PC-3 (cell line): ENCODE data around the gene ASPHD2. TPM values are rescaled to one million over a fixed set of nuclear protein-coding genes. Genes with fewer than 3 reads are reported as not detected.

Experiments
- ATAC-seq: fragments of 200-7000 bp; cut with Tn5 transposase; 2 replicates; pipeline ENCODE4 v1.9.1; 2020; ENCODE audit warnings: mild to moderate bottlenecking, moderate library complexity
- BruUV-seq: library from RNA; stranded (reverse); fragments of 400-500 nt; replicated peaks from 2 replicates; lab custom pipeline; 2021; lab: Mats Ljungman, UMichigan
- CTCF ChIA-PET: fragments of 300-600 bp; sonication (Branson Sonifier 250); formaldehyde crosslinking; loops from one replicate; lab custom pipeline; 2022; ENCODE audit warnings: antibody characterized with exemption; lab: Charles Lee
- POLR2A ChIA-PET: fragments of 300-600 bp; sonication (Branson Sonifier 250); formaldehyde crosslinking; loops from one replicate; lab custom pipeline; 2022; ENCODE audit warnings: antibody characterized with exemption; ENCODE audit not compliant: unreplicated experiment; lab: Charles Lee
- DNase-seq: peaks from one replicate; pipeline ENCODE4 v3.0.0-alpha.2; 2015
- H2AFZ ChIP-seq: fragments of 300-600 bp; sonication (generic); 2 replicates; pipeline ENCODE4 v1.6.0; 2016; ENCODE audit warnings: antibody characterized with exemption, low read length
- H3F3A ChIP-seq: fragments of 300-600 bp; sonication (generic); one replicate; pipeline ENCODE4 v1.6.0; 2017; ENCODE audit warnings: antibody characterized with exemption, low read length, control low read depth, mild to moderate bottlenecking; ENCODE audit not compliant: unreplicated experiment
- H3K27ac ChIP-seq: fragments of 300-600 bp; sonication (generic); 2 replicates; pipeline ENCODE4 v1.5.1; 2016; ENCODE audit warnings: mild to moderate bottlenecking, low read length
- H3K27me3 ChIP-seq: fragments of 300-600 bp; sonication (generic); 2 replicates; pipeline ENCODE4 v1.6.1; 2016; ENCODE audit warnings: low read length, mixed read lengths
- H3K36me3 ChIP-seq: fragments of 300-600 bp; sonication (generic); 2 replicates; pipeline ENCODE4 v1.6.1; 2016; ENCODE audit warnings: low read depth, mixed run types, low read length, mixed read lengths
- H3K4me1 ChIP-seq: fragments of 300-600 bp; sonication (generic); 2 replicates; pipeline ENCODE4 v1.5.1; 2016; ENCODE audit warnings: low read length; ENCODE audit not compliant: insufficient read depth
- H3K4me2 ChIP-seq: fragments of 300-600 bp; sonication (generic); 2 replicates; pipeline ENCODE4 v1.6.0; 2016; ENCODE audit warnings: low read length
- H3K4me3 ChIP-seq: fragments of 300-600 bp; sonication (generic); 2 replicates; pipeline ENCODE4 v1.5.1; 2016; ENCODE audit warnings: mild to moderate bottlenecking, low read length, mixed read lengths
- H3K79me2 ChIP-seq: fragments of 300-600 bp; sonication (generic); 2 replicates; pipeline ENCODE4 v1.6.1; 2017; ENCODE audit warnings: low read length, mixed read lengths
- H3K9ac ChIP-seq: fragments of 300-600 bp; sonication (generic); 2 replicates; pipeline ENCODE4 v1.6.0; 2016; ENCODE audit warnings: mild to moderate bottlenecking, low read length
- H3K9me2 ChIP-seq: fragments of 300-600 bp; sonication (generic); replicated peaks from 2 replicates; pipeline ENCODE4 v1.6.1; 2016; ENCODE audit warnings: mixed run types, low read length, mixed read lengths
- H3K9me3 ChIP-seq: fragments of 300-600 bp; sonication (generic); 2 replicates; pipeline ENCODE4 v1.6.1; 2016; ENCODE audit warnings: low read length, mixed read lengths
- H4K20me1 ChIP-seq: fragments of 300-600 bp; sonication (generic); 2 replicates; pipeline ENCODE4 v1.6.1; 2016; ENCODE audit warnings: low read length, mixed read lengths
- CTCF ChIP-seq: fragments of 300-600 bp; sonication (generic); conservative IDR thresholded peaks from 2 replicates; pipeline ENCODE4 v1.5.1; 2017; ENCODE audit warnings: antibody characterized with exemption, low read depth, mild to moderate bottlenecking, low read length
- EZH2 ChIP-seq: fragments of 300-600 bp; sonication (generic); IDR thresholded peaks from one replicate; pipeline ENCODE4 v1.6.1; 2017; ENCODE audit warnings: antibody characterized with exemption, mild to moderate bottlenecking, low read length; ENCODE audit not compliant: unreplicated experiment
- EZH2phosphoT487 ChIP-seq: fragments of 300-600 bp; sonication (generic); IDR thresholded peaks from 2 replicates; pipeline ENCODE4 v1.6.1; 2018; ENCODE audit warnings: mild to moderate bottlenecking, antibody characterized with exemption, low read length, borderline replicate concordance
- intact Hi-C: fragments of 100-400 bp; cut with micrococcal nuclease; formaldehyde crosslinking; loops from 2 replicates; pipeline ENCODE4 v1.9.0; 2023
- total RNA-seq: library from RNA; depleted of rRNA; stranded (reverse); fragments of >200 nt; gene quantifications from 2 replicates; pipeline ENCODE4 v1.2.3, GENCODE V29; 2014

Gene ASPHD2
- total RNA-seq, 1 experiment from 2014 or later: 2.1 TPM

GRCh38 chr22:26433805-26434204, 4.7 kb downstream of the ASPHD2 start:
- Histone ChIP-seq H3K79me2 (no peaks in the 10 kb centered on the region), H3K4me1 (no peaks in the 10 kb centered on the region; the same call in 1 of the 2 replicates), H3K27ac (no peak overlapping the region), H3K9me2 (no peaks in the 10 kb centered on the region), H3F3A (no peaks in the 10 kb centered on the region), H4K20me1 (no peaks in the 10 kb centered on the region), H3K9ac (no peak overlapping the region), H2AFZ (no peak overlapping the region), H3K4me2 (no peak overlapping the region), H3K36me3 (no peaks in the 10 kb centered on the region), H3K9me3 (no peaks in the 10 kb centered on the region), H3K27me3 (no peaks in the 10 kb centered on the region), H3K4me3 (no peak overlapping the region)
- POLR2A ChIA-PET: no interaction called here
- DNase-seq (no peak), ATAC-seq (no peak)
- no peak for TF ChIP-seq EZH2phosphoT487
- no peak for TF ChIP-seq EZH2
- TF ChIP-seq CTCF: no peak
- CTCF ChIA-PET: no interaction called here
- intact Hi-C loops: no loop called here
- BruUV-seq: no TSS peak

DNA sequence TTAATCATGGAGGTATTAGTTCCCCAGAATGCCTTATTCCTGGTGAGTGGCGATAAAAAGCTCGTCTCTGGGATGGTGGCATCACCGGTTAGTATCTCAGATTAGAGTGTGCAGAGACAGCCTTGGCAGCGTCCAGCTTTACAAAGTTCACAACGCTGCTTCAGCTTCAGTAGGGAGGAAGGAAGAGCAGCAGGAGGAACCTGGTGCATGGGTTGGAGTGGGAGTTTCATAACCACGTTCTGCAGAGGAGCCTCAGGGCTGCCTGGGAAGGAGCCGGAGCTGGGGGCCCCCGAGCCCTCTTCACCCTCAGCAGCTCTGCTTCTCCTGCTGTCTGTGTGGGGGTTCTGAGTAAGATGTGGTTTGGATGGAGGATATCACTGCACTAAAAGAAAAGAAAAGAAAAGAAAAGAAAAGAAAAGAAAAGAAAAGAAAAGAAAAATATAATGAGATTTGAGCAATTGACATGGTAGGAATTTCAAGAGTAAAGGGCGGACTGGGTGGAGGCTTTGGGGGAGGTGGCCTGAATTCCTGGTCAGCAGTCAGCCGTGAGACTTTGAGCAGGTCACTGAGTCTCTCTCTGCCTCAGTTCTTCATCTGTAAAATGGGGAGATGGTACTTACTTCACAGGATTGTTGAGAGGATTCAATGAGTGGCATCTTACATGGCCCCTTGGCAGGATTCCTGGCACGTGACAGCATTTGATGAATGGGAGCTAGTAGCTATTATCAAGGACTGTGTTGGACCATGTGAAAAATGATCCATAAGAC, 6.5 kb downstream of the ASPHD2 start:
- no peaks in the 10 kb centered on the region for H3K79me2 ChIP-seq
- TF ChIP-seq EZH2 (no peak), CTCF (no peak), EZH2phosphoT487 (no peak)
- no peak for DNase-seq
- H3K9me3 ChIP-seq: no peaks in the 10 kb centered on the region
- H3K4me3 ChIP-seq: no peak overlapping the region
- H3F3A ChIP-seq: no peaks in the 10 kb centered on the region
- no peaks in the 10 kb centered on the region for H3K27me3 ChIP-seq
- H3K4me2 ChIP-seq: no peak overlapping the region
- CTCF ChIA-PET: no interaction called here
- H2AFZ ChIP-seq: no peak overlapping the region
- no peaks in the 10 kb centered on the region; the same call in 1 of the 2 replicates for H3K4me1 ChIP-seq
- H4K20me1 ChIP-seq: no peaks in the 10 kb centered on the region
- H3K9ac ChIP-seq: no peak overlapping the region
- BruUV-seq: no TSS peak
- no peaks in the 10 kb centered on the region for H3K9me2 ChIP-seq
- intact Hi-C loops: no loop called here
- ATAC-seq: no peak
- H3K36me3 ChIP-seq: no peaks in the 10 kb centered on the region
- no peak overlapping the region for H3K27ac ChIP-seq
- POLR2A ChIA-PET: no interaction called here

GRCh38 chr22:26436903-26437515, 7.9 kb downstream of the ASPHD2 start:
- H3K36me3 ChIP-seq: no peaks in the 10 kb centered on the region
- H3K79me2 ChIP-seq: no peaks in the 10 kb centered on the region
- H2AFZ ChIP-seq: no peak overlapping the region
- H3K9me3 ChIP-seq: no peaks in the 10 kb centered on the region
- H4K20me1 ChIP-seq: no peaks in the 10 kb centered on the region
- no peaks in the 10 kb centered on the region for H3K9me2 ChIP-seq
- no peaks in the 10 kb centered on the region for H3F3A ChIP-seq
- no TSS peak for BruUV-seq
- DNase-seq (peak; percentile 32), ATAC-seq (peak; percentile 71)
- ChIA-PET CTCF (no interaction called here), POLR2A (no interaction called here)
- H3K4me1 ChIP-seq: no peaks in the 10 kb centered on the region; the same call in 1 of the 2 replicates
- no peak overlapping the region for H3K4me2 ChIP-seq
- H3K27me3 ChIP-seq: no peaks in the 10 kb centered on the region
- no peak overlapping the region for H3K9ac ChIP-seq
- TF ChIP-seq EZH2 (no peak), EZH2phosphoT487 (no peak), CTCF (no peak)
- intact Hi-C loops: no loop called here
- no peak overlapping the region for H3K27ac ChIP-seq
- no peak overlapping the region for H3K4me3 ChIP-seq
